GM21717 (cell line): Measurements from ENCODE around the gene COMMD1.
"Not testable (repeated sequence)": the region's sequence is repeated elsewhere in the genome, so short reads cannot be mapped to it uniquely, and the experiment has no call there.

ENCODE experiments used
- ATAC-seq: cut with Tn5 transposase; IDR thresholded peaks from one replicate; pipeline ENCODE4 v1.9.1; 2021; ENCODE audit warnings: mild to moderate bottlenecking, moderate library complexity; ENCODE audit not compliant: unreplicated experiment

Gene COMMD1

DNA sequence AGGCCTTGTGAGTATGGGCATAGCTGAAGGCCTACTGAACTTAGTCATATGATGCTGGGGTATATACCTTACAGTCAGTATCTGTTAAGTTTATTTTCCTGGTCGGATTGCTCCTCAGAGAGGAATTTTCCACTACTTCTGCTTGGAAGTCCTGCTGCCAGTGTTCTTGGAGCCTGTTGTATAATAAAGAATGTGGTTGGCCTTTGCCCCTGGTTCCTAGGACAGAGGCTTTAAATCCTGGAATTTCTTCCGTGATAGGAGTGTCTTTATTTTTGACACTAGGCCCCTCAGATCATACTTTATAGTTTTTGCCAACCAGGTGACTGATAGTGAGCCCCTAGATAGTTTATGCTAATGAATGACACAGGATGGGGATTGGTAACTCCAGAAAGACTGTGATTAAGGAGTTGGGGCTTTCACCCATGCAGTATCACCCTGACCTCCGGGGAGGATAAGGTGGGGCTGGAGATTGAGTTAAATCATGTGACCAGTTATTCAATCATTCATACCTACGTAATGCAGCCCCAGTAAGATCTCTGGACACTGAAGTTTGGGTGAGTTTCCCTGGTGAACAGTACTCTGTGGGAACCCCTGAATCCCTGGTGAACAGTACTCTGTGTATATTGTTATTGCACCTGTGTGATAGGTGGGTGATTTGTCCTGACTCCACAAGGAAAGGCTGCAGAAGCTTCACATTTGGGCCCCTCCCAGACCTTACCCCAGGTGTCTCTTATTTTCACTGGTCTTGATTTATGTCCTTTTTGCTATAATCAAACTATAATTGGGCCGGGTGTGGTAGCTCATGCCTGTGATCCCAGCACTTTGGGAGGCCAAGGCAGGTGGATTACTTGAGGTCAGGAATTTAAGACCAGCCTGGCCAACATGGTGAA lies 56.9 kb downstream of the COMMD1 start:
- ATAC-seq, result no peak

DNA sequence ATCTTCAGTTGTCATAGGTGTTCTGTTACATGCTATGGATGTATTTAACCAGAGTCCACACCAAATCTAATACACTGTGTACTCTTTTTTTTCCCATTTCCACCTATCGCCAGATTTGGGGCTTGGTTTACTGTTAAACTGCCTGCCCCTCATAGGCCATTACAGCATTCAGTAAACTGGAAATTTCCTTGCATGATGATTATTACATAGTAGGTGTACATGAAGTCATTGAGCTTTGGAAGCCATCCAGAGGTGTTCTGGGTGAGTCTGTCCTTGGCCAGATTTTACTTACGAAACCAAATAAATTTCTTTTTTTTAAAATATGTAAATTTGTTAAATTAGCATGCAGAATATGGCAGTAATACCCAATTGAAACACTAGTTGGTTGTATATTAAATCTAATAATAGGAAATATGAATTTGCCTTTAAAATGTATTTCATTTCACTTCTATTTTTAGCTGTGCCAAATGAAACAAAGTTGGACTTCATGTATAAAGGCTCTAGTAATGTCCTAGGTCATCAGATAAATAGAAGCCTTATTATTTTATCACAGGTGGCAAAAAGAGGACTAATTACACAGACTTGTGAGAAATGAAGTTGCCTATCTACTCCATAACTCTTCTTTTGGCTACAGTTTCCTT lies 60.7 kb downstream of the COMMD1 start:
- no peak for ATAC-seq

DNA sequence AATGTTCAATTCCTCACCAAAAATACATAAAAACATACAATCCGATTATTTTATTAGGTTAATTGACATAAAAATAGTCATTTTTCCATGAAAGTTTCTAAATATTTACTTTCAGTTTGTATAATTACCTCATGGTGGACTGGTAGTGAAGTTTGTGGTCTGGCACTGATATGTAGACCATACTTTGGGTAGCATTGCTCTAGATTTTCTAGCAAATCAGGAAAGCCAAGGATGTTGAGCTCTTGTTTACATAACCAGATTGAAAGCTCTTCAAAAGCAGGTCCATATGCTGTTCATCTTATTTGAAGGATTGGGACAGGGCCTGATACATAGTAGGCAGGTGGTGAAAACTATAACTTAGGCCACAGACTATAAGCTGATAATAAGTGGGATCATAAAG lies 61.8 kb downstream of the COMMD1 start:
- no peak for ATAC-seq

DNA sequence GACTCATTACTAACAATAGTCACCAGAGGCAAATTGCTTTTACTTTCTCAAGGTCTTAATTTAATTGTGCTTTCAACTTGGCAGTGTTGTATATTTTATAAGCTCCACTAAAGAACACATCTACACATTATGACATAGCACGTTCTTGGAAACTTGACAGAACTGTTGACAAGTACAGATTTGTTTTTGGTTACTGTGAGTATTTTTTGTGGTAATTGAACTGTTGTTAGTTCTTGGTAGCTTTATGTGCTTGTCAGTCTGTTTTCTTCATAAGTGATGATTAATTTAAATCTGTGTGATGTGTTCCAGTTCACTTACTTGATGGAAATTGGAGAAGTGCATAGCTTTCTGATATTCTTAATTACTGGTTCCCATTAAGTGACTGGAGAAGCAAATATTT lies 63.9 kb downstream of the COMMD1 start:
- no peak for ATAC-seq

DNA sequence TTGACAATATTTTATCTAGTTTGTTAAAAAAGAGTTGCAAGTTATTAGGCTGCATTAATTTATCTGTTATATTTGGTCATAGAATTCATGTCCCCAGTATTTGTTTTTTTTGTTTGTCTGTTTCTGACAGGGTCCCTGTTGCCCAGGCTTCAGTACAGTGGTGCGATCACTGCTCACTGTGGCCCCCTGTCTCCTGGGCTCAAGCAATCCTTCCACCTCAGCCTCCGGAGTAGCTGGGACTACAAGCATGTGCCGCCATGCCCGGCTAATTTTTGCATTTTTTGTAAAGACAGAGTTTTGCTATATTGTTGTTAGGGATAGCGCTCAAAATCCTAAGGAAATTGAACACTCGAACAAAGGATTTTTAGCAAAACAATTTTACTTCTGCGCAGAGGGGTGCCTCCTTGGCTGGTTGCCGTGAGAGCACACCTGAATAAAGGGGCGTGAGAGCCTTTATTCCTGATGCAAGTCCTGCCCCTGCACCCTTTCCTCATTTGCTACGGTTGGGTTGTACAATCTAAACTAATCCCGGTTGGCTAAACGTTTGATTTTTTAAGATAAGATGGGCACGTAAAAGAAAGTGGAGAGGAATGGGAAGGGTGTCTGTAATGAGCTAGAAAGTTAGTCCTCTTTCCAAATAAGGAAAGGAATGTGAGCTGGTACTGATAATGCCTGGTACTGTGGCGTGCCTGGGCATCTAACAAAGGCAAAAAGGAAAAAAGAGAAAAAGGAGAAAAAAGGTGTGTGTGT lies 65.5 kb downstream of the COMMD1 start:
- no peak for ATAC-seq

DNA sequence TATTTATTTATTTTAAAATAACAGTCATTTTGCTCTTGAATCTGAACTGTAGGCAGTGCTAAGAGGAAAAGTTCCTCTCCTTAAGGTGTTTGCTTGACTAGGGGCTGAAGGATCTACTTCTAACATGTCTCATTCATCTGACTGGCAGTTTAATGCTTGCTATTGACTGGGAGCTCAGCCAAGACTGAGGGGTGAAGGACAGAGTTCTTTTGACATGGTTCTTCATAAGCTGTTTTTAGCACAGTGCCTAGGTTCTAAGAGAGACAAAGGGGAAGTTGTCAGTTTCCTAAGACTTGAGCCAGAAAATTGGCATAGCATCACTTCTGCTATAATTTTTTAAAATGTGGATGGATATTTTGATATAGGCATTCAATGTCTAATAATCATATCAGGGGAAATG lies 73.0 kb downstream of the COMMD1 start:
- no peak for ATAC-seq

DNA sequence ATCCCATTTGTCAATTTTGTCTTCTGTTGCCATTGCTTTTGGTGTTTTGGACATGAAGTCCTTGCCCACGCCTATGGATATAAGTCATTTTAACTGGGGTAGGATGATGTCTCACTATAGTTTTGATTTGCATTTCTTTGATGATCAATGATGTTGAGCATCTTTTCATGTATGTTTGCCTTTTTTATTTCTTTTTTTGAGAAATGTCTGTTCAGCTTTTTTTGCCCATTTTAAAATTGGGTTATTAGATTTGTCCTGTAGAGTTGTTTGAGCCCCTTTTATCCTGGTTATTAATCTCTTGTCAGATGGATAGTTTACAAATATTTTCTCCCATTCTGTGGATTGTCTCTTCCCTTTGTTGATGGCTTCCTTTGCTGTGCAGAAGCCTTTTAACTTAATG lies 75.3 kb downstream of the COMMD1 start:
- ATAC-seq, result no peak

DNA sequence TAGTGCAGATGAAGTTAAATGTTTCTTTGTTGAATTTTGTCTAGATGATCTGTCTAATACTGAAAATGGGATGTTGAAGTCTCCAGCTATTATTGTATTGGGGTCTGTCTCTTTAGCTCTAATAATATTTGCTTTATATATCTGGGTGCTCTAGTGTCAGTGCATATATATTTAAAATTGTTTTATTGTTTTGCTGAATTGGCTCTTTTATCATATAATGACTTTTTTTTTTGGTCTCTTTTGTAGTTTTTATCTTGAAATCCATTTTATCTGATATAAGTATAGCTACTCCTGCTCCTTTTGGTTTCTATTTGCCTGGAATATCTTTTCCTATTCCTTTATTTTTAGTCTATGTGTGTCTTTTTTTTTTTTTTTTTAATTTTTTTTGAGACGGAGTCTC lies 79.2 kb downstream of the COMMD1 start:
- ATAC-seq, result no peak

DNA sequence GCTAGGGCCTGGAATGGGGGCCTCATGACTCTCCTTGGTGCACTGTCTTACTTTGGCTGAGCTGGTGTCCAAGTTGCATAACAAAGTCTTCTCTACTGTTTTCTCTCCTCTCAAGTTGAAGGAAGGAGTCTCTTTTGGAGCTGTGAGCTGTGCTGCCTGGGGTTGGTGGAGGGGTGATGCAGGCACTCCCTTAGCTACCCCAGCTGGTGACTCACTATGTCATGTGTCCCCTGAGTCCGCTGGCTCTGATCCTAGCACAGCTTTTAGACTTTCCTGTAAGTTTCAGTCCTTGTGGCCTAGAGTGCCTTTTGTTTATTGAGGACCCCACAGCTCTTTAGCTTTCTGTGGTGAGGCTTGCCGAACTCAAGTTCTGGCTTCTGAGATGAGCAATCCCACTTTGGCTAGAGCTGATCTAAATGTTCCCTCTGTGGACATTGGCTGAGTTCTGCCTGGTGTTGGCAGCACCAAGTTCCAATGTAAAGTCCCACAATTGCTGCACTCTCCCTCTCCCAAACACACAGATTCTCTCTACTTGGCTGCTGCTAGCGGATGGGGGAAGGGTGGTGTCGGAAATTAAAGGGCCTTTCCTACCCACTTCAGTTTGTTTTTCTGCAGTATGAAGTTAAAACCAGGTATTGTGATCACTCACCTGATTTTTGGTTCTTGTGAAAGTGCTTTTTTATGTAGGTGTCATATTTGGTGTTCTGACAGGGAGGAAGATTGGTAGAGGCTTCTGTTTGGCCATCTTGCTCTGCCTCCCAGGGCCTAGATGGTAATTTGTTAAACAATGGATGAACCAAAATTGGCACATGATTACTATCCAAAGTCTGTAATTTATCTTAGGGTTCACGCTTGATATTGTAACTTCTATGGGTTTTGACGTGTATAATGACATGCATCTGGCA lies 83.2 kb downstream of the COMMD1 start:
- no peak for ATAC-seq

DNA sequence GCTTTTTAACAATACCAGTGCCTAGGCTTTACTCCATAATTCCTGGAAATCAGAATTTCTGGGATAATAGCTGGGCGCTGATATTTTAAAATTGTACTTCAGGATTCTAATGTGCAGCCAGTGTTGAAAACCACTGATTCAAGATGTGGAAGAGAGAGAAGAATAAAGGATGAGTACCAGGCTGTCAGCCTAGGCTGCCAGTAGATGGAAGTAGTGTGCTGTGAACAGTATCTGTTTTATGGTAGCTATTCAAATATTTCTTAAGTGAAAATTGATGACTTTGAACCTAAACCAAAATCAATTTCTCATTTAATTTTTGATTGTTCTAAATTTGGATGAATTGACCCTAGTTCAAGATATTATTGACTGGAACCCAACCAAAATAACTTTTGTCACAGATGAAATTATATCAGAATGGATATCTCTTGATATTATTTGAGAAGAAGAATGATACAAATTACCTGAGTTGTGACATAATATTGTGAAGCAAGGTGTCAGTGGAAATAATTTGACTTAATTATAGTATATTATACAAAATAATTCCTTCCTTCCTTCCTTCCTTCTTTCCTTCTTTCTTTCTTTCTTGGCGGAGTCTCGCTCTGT lies 88.0 kb downstream of the COMMD1 start:
- ATAC-seq, result no peak

DNA sequence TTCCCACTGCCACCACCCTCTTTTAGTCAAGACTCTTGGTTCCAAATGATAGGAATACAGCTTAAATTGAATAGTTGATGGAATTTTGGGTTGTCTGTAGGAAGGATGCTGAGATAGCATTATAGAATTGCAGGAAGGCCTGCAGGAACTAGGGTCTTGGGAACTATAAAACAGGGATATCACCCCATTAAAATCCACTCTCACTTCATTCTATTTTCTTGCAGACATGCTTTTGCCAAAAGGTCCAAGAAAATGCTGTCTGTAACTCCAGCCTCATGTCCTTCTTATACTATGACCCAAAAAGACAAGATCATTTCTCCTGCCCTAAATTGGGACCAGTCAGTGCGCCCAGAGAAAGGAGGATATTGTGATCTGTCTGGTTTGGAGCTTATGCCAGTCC lies 89.1 kb downstream of the COMMD1 start:
- no peak for ATAC-seq

DNA sequence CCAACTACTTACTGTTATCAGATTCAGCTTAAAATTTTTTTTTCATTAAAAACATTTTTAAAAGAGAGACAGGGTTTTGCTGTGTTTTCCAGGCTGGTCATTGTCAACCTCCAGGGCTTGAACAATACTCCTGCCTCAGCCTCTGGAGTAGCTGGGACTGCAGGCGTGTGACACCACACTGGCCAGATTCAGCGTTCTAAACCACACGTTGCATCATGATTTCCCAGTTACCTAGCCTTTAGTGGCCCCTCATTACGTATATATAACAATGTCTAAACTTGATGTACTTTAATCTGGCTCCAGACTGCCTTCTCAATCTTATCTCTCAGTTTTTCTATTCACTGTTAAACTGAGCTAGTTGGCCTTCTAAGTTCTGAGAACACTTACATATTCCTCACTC lies 89.6 kb downstream of the COMMD1 start:
- ATAC-seq, result peak; percentile 12

DNA sequence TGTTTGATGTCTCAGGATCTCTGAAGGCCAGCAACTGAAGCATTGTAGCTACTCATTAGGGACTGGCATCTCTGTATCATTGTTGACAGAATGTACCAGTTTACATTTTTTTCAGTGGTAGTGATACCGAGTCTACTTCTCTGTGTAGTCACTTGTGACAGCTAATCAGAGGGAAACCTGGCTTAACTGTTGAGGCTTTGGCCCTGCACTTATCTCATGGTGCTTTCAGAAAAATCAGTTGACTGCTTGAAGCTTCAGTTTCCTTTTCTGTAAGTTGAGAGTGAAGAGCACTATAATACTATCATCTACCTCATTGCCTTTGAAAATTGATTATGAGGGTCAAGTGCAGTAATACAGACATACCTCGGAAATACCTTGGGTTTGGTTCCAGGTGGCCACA lies 90.0 kb downstream of the COMMD1 start:
- ATAC-seq, result peak; percentile 66

DNA sequence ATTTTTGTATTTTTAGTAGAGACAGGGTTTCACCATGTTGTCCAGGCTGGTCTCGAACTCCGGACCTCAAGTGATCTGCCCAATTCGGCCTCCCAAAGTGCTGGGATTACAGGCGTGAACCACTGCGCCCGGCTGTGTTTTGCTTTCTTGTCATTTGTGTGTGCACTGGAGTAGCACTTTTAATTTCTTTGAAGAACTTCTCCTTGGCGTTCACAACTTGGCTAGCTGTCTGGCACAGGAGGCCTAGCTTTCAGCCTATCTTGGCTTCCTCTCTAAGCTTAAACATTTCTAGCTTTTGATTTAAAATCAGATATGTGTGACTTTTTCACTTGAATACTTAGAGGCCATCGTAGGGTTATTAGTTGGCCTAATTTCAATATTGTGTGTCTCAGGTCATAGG lies 93.0 kb downstream of the COMMD1 start:
- ATAC-seq, result no peak

DNA sequence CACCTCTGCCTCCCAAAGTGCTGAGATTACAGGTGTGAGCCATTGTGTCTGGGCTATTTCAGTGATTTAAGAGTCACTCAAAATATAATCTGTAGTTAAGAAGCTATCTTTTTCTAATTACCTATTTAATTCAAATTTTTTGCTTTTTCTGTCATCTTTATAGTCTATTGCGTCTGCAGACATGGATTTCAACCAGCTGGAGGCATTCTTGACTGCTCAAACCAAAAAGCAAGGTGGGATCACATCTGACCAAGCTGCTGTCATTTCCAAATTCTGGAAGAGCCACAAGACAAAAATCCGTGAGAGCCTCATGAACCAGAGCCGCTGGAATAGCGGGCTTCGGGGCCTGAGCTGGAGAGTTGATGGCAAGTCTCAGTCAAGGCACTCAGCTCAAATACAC lies 95.1 kb downstream of the COMMD1 start:
- ATAC-seq, result no peak

DNA sequence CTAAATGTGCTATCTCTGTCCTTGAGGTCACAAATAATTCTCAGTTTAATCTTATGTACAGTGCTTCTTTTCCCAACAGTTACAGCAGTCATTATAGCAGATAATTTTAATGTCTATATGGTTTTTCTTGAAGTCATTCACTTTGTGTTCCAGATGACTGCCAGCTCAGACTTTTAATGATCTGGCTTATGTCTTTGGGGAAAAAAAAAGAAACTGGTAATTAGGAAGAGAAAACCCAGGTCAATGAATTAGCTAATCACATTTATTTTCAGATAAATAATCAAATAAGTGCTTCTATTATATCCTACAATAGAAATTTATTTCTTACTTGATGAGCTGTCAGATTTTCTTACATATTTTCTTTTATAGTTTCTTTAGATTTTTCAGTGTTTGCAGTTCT lies 96.0 kb downstream of the COMMD1 start:
- no peak for ATAC-seq

DNA sequence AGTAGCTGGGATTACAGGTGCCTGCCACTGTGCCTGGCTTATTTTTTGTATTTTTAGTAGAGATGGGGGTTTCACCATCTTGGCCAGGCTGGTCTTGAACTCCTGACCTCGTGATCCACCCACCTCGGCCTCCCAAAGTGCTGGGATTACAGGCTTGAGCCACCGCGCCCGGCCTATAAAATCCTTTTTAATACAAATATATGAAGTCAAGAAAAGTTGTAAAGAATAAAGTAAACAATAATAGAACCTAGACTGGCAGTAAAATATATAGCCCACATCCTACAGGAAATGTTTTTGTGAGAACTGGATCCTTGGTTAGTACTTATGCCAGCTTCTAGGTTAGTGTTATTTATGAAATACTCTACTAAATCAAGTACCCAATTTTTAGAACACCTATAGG lies 99.0 kb downstream of the COMMD1 start:
- ATAC-seq, result not testable (repeated sequence)

DNA sequence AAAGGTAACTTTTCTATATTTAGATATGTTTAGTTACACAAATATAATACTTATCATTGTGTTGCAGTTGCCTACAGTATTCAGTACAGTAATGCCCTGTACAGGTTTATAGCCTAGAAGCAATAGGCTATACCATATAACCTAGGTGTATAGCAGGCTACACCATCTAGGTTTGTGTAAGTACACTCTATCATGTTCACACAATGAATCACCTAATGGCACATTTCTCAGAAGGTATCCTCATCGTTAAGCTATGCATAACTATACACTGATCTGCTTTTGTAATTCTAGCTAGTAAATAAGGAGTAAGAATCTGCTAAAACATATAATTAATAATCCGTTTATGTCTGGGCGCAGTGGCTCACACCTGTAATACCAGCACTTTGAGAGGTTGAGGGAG lies 102.1 kb downstream of the COMMD1 start:
- ATAC-seq, result no peak

DNA sequence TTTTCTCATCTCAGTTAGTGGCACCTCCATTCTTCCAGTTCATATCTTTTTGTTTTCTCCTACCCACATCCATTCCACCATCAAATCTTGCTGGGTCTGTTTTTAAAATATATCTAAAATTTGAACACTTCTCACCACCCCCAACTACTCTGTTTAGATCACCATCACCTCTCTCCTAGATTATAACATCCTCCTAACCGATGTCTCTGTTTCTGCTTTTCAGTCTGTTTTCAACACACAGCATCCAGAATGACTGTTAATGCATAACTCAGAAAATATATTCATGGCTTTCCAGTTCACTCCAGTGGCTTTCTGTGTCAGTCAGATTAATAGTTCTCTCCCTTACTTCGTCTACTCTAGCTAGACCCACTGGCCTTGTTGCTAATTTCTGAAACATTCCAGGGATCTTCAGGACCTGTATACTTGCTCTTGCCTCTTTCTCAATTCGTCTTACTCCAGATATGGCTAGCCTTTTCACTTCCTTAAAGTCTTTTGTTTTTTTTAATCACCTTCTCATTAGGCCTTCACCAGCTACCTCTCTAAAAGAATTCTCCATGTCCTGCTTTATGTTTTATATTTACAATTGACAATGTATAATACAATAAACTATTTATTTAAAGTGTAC lies 105.3 kb downstream of the COMMD1 start:
- ATAC-seq, result no peak

DNA sequence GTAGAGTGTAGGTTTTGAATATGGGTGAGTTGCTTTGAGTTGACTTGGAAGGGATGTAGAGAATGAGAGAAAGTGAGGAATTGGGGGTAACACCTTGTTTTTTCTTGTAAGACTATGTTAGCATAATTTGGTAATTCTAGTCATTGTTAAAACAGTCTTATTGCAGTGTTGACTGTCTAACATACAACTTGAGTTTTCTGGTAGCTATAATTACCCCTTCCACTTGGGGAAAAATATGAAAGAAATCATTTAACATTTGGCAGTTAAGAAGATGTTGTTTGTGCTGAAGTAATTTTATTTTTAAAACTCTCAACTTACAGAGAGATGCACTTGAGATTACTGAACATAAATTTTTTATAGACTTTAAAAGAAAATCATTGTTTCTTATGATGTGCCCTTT lies 108.2 kb downstream of the COMMD1 start:
- ATAC-seq, result no peak
